SK-N-DZ (cell line): ENCODE measurements around the gene MRRF.

Experiments
- DNase-seq: peaks from one replicate; pipeline ENCODE4 v3.0.0-alpha.2; 2015; ENCODE audit warnings: low spot score

MRRF gene

GRCh38 chr9:122332083-122332482 is 67.4 kb downstream of the MRRF start:
- no peak for DNase-seq

GRCh38 chr9:122332644-122333043 is 68.0 kb downstream of the MRRF start:
- DNase-seq = no peak

- DNase-seq = no peak
Observed at GRCh38 chr9:122333169-122333808, 68.6 kb downstream of the MRRF start.

- no peak for DNase-seq
Observed at GRCh38 chr9:122334916-122335315, 70.2 kb downstream of the MRRF start.

DNA sequence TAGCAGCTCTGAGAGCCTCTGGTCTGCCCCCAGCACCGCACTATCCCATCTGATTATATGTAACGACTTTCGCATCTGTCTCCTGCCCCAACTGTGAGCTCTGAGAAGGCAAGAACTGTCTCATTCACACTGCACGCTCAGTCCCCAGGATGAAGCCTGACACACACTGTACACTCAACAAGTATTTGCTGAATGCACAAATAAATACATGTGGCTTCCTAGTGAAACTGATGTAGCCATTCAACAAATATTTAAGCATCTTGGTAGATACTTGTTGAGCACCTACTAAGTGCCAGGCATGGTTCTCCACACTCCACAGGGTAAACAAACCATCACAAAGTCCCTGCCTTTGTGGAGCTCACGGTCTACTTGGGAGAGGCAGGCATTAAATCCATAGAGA is 71.5 kb downstream of the MRRF start:
- no peak for DNase-seq

DNA sequence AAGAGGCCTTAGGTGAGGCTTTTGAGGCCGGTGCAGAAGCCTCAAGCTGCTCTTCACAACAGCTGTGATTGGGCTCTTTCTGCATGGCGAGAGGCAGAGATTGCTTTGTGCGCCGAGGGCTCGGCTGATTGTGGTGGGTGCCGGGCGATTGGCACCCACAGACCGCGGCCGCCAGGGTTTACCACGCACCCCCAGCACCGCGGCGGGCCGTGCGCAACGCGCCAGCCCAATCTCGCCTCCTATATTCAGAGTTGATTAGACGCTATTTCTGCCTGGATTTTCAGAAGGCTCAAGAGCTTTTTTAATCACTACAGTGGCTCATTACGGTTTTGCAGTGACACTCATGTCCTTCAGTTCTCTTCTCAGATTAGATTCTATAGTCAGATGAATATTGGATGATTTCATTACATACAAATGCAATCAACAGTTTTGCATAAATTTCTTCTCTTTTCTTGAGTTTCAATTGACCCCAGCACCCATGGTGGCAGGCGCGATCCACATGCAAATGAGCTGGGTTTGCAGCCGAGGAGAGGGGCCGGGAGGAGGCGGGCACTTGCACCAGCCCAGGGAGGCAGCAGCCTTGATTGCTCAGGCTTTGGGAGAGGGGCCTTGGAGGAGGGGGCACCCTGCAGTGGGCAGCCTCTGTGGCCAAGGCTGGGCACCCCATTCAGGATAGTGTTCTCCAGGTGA is 72.3 kb downstream of the MRRF start:
- no peak for DNase-seq

- no peak for DNase-seq
Observed at GRCh38 chr9:122337556-122337929, 72.9 kb downstream of the MRRF start.

GRCh38 chr9:122338536-122338935 is 73.9 kb downstream of the MRRF start:
- no peak for DNase-seq

GRCh38 chr9:122338994-122339393 is 74.3 kb downstream of the MRRF start:
- peak; percentile 79 for DNase-seq

DNA sequence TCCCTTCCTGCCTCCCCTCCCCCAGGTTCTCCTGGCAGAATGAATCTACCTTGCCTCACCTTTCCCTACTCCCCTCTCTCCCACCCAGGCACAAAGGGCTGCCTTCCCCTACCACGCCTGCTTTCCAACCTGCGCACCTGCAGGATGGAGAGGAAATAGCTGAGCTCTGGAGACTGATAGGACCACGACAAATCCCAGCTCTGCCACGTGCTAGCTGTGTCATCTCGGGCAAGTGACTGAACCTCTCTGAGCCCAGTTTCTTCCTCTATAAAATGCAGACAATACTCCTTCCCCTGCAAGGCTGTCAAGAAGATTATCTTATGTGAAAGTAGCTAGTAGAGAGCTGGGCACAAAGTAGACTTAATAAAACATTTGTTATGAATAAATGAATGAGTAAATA is 74.9 kb downstream of the MRRF start:
- no peak for DNase-seq

GRCh38 chr9:122340161-122340560 is 75.5 kb downstream of the MRRF start:
- DNase-seq = no peak

- no peak for DNase-seq
Observed at GRCh38 chr9:122342323-122343050, 77.8 kb downstream of the MRRF start.

DNA sequence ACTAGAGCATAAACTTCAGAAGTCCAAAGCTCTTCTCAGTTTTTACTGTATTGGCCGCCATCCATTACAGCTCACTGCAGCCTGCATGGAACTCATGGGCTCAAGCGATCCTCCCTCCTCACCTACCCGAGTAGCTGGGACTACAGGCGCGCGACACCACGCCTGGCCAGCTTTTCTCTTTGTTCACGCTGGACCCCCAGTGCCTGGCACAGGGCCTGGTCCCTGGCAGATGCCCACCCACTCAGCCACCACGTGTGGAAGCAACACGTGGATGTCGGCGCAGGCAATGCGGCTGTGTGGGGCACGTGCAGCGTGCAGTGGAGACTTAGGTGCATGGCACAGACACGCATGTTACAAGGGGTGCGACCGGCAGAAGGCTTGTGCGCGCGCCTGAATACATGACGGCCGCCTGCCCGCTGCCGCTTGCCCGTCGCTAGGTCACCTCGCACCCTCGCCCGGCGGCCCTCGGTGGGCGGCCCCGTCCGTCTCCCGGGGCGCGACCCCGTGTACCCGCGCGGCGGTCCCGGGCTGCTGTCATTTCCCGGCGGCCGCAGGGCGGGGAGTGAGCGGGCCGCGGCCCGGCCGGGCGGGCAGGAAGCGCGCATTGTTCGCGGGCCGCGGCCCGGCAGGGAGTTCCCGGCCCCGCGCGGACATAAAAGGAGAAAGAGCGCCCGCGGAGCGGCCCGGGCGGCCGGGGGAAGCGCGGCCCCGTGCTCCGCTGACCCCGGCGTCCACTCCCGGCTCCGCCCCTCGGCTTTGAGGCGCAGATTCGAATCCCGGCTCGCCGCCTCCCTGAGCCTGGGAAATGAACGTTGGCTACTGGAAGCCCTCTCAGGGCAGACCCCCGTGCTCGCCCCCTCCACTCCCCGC is 82.0 kb downstream of the MRRF start:
- no peak for DNase-seq

- DNase-seq = no peak
Observed at GRCh38 chr9:122347348-122348287, 82.9 kb downstream of the MRRF start.

DNA sequence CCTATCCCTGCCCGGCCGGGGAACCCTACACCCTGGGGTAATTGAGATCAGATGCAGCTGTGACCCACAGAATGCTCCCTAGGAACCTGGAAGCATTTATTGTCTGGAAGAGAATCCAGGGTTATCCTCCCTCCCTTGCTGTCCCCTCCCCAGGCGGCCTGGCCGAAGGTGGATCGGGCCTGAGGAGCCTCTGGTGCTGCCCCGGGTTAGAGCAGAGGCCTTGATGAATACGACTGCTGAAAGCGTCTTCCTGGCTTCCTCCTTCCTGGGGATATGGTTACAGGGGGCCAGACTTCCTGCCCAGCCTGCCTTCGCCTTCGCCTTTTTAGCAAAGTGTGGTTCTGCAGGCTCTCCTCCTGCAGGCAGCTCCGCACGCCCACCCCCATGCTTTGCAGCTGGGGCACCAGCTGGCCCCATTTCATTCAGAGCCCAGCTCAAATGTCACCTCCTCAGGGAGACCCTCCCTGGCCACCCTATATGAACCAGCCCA is 83.7 kb downstream of the MRRF start:
- no peak for DNase-seq

- no peak for DNase-seq
Observed at GRCh38 chr9:122348791-122349190, 84.1 kb downstream of the MRRF start.

GRCh38 chr9:122349201-122349600 is 84.5 kb downstream of the MRRF start:
- DNase-seq = no peak

GRCh38 chr9:122350577-122351355 is 86.1 kb downstream of the MRRF start:
- peak; percentile 72 for DNase-seq

DNA sequence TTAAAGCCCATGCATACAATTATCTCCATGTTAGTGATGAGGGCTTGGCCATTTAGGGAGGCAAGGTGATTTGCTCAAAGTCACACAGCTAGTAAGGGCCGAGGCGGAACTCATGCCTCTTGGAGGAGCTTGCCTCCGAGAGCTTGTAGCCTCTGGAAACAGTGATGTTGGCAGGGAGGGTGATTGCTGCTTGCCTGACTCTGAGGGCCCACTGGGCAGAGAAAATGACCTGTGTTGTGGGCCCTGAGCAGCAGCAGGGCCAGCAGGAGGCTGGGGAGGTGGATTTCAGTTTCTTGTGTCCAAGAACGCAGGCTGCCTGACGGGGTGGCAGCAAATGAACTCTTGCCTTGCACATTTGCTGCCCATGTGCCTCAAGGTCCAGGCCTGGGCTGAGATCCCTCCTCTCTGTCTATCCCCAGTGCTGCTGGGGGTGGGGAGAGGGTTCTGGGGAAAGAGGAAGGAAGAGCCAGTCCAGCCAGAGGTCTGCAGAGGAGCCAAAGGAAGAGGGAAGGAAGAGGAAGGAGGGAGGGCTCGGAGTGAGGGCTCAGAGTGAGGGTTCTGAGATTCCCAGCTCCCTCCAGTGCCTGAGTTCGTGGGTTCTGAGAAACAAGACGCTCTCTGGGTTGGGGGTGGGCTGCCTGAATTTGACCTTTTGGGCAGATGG is 90.0 kb downstream of the MRRF start:
- DNase-seq = no peak
